H1 (cell line): Measurements from ENCODE around the gene TARBP2.

Source experiments
- CBX8 ChIP-seq: fragments of 300-800, 300-1000 bp; sonication (generic); IDR thresholded peaks from 2 replicates; pipeline ENCODE4 v1.7.1; 2016; ENCODE audit warnings: low read depth, low read length, borderline replicate concordance
- CREB1 ChIP-seq: IDR thresholded peaks from 2 replicates; pipeline ENCODE4 v1.6.1; 2012; ENCODE audit warnings: inconsistent platforms
- EZH2 ChIP-seq: fragments of 200-600 bp; sonication (generic); IDR thresholded peaks from 2 replicates; pipeline ENCODE4 v1.7.1; 2012; ENCODE audit warnings: low read depth, mild to moderate bottlenecking, moderate library complexity, low read length, inconsistent platforms; ENCODE audit not compliant: severe bottlenecking
- KDM1A ChIP-seq: fragments of 200-600, 300-600 bp; sonication (generic); IDR thresholded peaks from 2 replicates; pipeline ENCODE4 v1.7.1; 2016; ENCODE audit warnings: mild to moderate bottlenecking, low read length, borderline replicate concordance
- SP1 ChIP-seq: IDR thresholded peaks from 2 replicates; pipeline ENCODE4 v1.6.1; 2011; ENCODE audit warnings: low read depth, low read length
- TAF1 ChIP-seq: IDR thresholded peaks from 2 replicates; pipeline ENCODE4 v1.6.1; 2011; ENCODE audit warnings: mild to moderate bottlenecking, low read depth, low read length
- TF ChIP-seq, protein P1 (sequence below), 3 experiments: IDR thresholded peaks; 1 replicate in 2 of 3; 2 replicates in 1 of 3; pipeline versions ENCODE4 v1.5.1 to v1.6.1; 2011; ENCODE audit warnings: low read length in 3 of 3, mild to moderate bottlenecking in 3 of 3, inconsistent platforms in 2 of 3, low read depth in 1 of 3, moderate library complexity in 1 of 3; ENCODE audit not compliant: insufficient read depth in 1 of 3; ENCODE audit errors: control extremely low read depth in 1 of 3

DNA sequence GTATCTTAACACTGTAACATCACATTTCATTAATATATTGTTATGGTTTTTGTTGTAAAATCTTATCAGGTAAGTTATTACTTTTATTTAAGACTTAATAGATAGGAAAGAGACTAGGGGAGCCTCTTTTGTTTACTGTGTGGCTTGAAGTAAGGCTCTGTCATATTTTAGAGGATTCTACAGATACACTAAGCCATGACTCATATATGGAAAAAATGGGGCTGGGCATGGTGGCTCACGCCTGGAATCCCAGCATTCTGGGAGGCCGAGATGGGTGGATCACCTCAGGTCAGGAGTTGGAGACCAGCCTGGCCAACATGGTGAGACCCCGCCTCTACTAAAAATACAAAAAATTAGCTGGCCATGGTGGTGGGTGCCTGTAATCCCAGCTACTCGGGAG lies 29.8 kb downstream of the TARBP2 start:
- TF ChIP-seq CBX8 (no peak), KDM1A (no peak), SP1 (no peak), EZH2 (no peak), TAF1 (no peak), CREB1 (no peak)
- TF ChIP-seq, protein P1, sequence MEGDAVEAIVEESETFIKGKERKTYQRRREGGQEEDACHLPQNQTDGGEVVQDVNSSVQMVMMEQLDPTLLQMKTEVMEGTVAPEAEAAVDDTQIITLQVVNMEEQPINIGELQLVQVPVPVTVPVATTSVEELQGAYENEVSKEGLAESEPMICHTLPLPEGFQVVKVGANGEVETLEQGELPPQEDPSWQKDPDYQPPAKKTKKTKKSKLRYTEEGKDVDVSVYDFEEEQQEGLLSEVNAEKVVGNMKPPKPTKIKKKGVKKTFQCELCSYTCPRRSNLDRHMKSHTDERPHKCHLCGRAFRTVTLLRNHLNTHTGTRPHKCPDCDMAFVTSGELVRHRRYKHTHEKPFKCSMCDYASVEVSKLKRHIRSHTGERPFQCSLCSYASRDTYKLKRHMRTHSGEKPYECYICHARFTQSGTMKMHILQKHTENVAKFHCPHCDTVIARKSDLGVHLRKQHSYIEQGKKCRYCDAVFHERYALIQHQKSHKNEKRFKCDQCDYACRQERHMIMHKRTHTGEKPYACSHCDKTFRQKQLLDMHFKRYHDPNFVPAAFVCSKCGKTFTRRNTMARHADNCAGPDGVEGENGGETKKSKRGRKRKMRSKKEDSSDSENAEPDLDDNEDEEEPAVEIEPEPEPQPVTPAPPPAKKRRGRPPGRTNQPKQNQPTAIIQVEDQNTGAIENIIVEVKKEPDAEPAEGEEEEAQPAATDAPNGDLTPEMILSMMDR (IDR thresholded peaks at IDR 0.05; ENCODE audit: control extremely low read depth in 1 of 3, insufficient read depth in 1 of 3, low read depth in 1 of 3, low read length in 3 of 3): no peak
